Measurements from ENCODE around the gene TNNI3. TPM values are rescaled to one million over a fixed set of nuclear protein-coding genes. Genes with fewer than 3 reads are reported as not detected.

The TNNI3 gene
- total and polyA plus RNA-seq, 2 donors (not counting 3 experiments of a cell fraction or from before 2014, with no cell fraction given), result not detected

GRCh38 chr19:55111238-55111831 is 46.2 kb downstream of the TNNI3 start:
- POLR2A ChIA-PET, result no interaction called here
- H3K79me2 ChIP-seq (ENCODE audit: control insufficient read depth, insufficient read depth, low read length), result peaks cover 54% of the 10 kb centered on the region
- dilution Hi-C loops (cut with MboI; ENCODE audit: extremely low pct_ligation_motif_present, low sequenced_read_pairs), result no loop called here
- no peaks in the 10 kb centered on the region for H4K20me1 ChIP-seq (replicated peaks; ENCODE audit: control insufficient read depth, extremely low read depth, insufficient read depth, low read length)
- DNase-seq (ENCODE audit: low read depth, low spot score) (no peak), FAIRE-seq (no peak)
- BruUV-seq (replicated peaks), result no TSS peak
- no peak overlapping the region for H3K4me2 ChIP-seq (ENCODE audit: insufficient read depth, low read length)
- H3K27ac ChIP-seq (ENCODE audit: insufficient read depth, low read depth, low read length), result no peak overlapping the region
- H3K9me3 ChIP-seq (replicated peaks; ENCODE audit: control insufficient read depth, insufficient read depth, low read length), result no peaks in the 10 kb centered on the region
- H2AFZ ChIP-seq (ENCODE audit: low read depth, low read length), result no peak overlapping the region
- no peak overlapping the region for H3K9ac ChIP-seq (replicated peaks; ENCODE audit: extremely low read depth, insufficient read depth, low read length)
- H3K27me3 ChIP-seq (ENCODE audit: control insufficient read depth in 2 of 2, insufficient read depth in 2 of 2, low read length in 2 of 2), result no peaks in the 10 kb centered on the region
- TF ChIP-seq GATA2 (IDR thresholded peaks at IDR 0.05; ENCODE audit: insufficient read depth, insufficient read length, low read depth, low read length), result no peak
- TF ChIP-seq EZH2 (IDR thresholded peaks at IDR 0.05; ENCODE audit: borderline replicate concordance, low read depth, low read length, severe bottlenecking), result no peak
- TF ChIP-seq POLR2A (IDR thresholded peaks at IDR 0.05; ENCODE audit: low read depth, low read length), result no peak
- TF ChIP-seq MYC (IDR thresholded peaks at IDR 0.05; ENCODE audit: low read depth, low read length), result no peak
- no peak for TF ChIP-seq POLR2AphosphoS5 (IDR thresholded peaks at IDR 0.05; ENCODE audit: insufficient read depth, low read depth, low read length)
- no peak for TF ChIP-seq MAX (IDR thresholded peaks at IDR 0.05; ENCODE audit: insufficient read depth, insufficient read length)
- no peak for TF ChIP-seq JUN (IDR thresholded peaks at IDR 0.05; ENCODE audit: borderline replicate concordance, insufficient read depth, insufficient read length, low read depth)
- no peak for TF ChIP-seq FOS (IDR thresholded peaks at IDR 0.05; ENCODE audit: borderline replicate concordance, insufficient read depth, low read length)
- no peak for TF ChIP-seq CTCF (IDR thresholded peaks at IDR 0.05; ENCODE audit: extremely low read depth in 1 of 2, insufficient read depth in 1 of 2, low read depth in 1 of 2, low read length in 2 of 2)
- no peak overlapping the region for H3K4me3 ChIP-seq (replicated peaks in 1 of 3; ENCODE audit: insufficient read depth in 1 of 3, low read depth in 1 of 3, low read length in 3 of 3)
- H3K9me1 ChIP-seq (replicated peaks; ENCODE audit: control insufficient read depth, extremely low read depth, insufficient read depth, low read length), result no peaks in the 10 kb centered on the region
- H3K36me3 ChIP-seq (ENCODE audit: control insufficient read depth in 2 of 2, extremely low read depth in 1 of 2, insufficient read depth in 2 of 2, low read length in 2 of 2), result peaks cover 0 to 4% of the 10 kb centered on the region in 2 experiments
- CTCF ChIA-PET, result interaction anchor here (1.0 to 1.6 kb wide), 2 partner anchors 10 to 23 kb away, joined by 3 to 6 read pairs; no protein-coding TSS in a partner anchor
- H3K4me1 ChIP-seq (ENCODE audit: control insufficient read depth, extremely low read depth, insufficient read depth, low read length), result peaks cover 13% of the 10 kb centered on the region
- intact Hi-C loops (cut with micrococcal nuclease), result no loop called here
